Muscle layer of duodenum (tissue), 2 donors: ENCODE results near the gene CDK19.

Experiments
- H3K27ac ChIP-seq: one replicate; pipeline ENCODE4 v1.7.0; 2013; ENCODE audit warnings: mild to moderate bottlenecking, low read length
- H3K27me3 ChIP-seq: one replicate; pipeline ENCODE4 v1.7.0; 2013; ENCODE audit warnings: low read depth, mild to moderate bottlenecking, control low read depth, low read length
- H3K36me3 ChIP-seq, 2 donors: one replicate each; pipeline ENCODE4 v1.7.0; 2013; ENCODE audit warnings: low read length in 2 of 2, control low read depth in 1 of 2, mild to moderate bottlenecking in 1 of 2; ENCODE audit not compliant: insufficient read depth in 2 of 2, control insufficient read depth in 1 of 2
- H3K4me1 ChIP-seq, 2 donors: one replicate each; pipeline ENCODE4 v1.7.0; 2013; ENCODE audit warnings: low read length in 2 of 2, mild to moderate bottlenecking in 2 of 2, control low read depth in 1 of 2, moderate library complexity in 1 of 2; ENCODE audit not compliant: insufficient read depth in 2 of 2, control insufficient read depth in 1 of 2
- H3K4me3 ChIP-seq, 2 donors: one replicate each; pipeline ENCODE4 v1.7.0; 2013; ENCODE audit warnings: low read length in 2 of 2, low read depth in 1 of 2, mild to moderate bottlenecking in 1 of 2
- H3K9me3 ChIP-seq, 2 donors: one replicate each; pipeline ENCODE4 v1.7.0; 2013; ENCODE audit warnings: low read length in 2 of 2, control low read depth in 1 of 2, mild to moderate bottlenecking in 1 of 2; ENCODE audit not compliant: control insufficient read depth in 1 of 2
- donor health status: healthy.

CDK19 gene

DNA sequence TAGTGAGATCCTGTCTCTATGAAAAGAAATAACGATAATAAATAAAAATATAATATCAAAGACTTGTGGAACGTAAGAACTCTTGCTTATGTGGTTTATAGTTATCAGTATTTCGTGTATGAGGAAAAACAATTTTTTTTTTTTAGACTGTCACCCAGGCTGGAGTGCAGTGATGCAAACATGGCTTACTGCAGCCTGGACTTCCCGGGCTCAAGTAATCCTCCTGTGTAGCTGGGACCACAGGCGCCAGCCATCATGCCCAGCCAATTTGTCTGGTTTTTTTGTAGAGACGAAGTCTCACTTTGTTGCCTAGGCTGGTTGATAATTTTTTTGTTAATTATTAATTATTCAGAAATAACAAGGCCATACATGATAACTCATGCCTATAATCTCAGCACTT lies 18.6 kb upstream of the CDK19 start:
- Histone ChIP-seq H3K4me3 (no peak overlapping the region), H3K27me3 (no peaks in the 10 kb centered on the region), H3K4me1 (no peaks in the 10 kb centered on the region), H3K9me3 (no peaks in the 10 kb centered on the region), H3K27ac (no peak overlapping the region), H3K36me3 (no peaks in the 10 kb centered on the region)

DNA sequence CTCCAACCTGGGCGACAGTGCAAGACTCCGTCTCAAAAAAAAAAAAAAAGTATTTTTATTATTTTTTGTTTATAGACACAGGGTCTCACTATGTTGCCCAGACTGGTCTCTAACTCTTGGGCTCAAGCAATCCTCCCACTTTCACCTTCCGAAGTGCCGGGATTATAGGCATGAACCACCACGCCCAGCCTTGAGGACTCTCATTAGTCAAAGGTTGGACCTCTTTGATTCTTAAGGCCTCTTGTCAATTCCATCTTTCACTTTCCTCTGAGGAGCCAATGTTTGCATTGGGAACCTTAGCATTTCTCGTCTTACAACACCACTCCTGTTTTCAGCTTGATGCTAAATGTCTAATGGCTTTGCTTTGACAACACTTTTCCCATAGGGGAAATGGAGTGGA lies 16.1 kb upstream of the CDK19 start:
- no peaks in the 10 kb centered on the region for H3K9me3 ChIP-seq
- no peak overlapping the region for H3K27ac ChIP-seq
- H3K4me3 ChIP-seq = no peak overlapping the region
- no peaks in the 10 kb centered on the region for H3K4me1 ChIP-seq
- H3K36me3 ChIP-seq = no peaks in the 10 kb centered on the region
- H3K27me3 ChIP-seq = no peaks in the 10 kb centered on the region

DNA sequence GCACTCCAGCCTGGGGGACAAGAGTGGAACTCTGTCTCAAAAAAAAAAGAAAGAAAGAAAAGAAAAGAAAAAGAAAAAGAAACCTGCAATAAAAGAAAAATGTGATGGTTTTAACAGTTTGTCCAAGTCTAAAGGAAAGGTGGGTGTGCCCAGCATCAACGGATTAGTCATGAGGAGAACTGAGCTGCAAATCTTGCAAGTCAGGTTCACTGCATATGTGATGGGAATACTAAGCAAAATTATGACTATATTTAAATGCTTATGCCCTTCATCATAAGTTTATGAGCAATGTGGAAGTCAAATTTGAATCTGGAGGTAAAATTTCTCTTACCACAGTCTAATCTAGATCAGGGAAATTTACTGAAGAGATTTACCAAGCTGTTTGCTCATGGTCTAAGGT lies 13.1 kb upstream of the CDK19 start:
- no peak overlapping the region for H3K27ac ChIP-seq

DNA sequence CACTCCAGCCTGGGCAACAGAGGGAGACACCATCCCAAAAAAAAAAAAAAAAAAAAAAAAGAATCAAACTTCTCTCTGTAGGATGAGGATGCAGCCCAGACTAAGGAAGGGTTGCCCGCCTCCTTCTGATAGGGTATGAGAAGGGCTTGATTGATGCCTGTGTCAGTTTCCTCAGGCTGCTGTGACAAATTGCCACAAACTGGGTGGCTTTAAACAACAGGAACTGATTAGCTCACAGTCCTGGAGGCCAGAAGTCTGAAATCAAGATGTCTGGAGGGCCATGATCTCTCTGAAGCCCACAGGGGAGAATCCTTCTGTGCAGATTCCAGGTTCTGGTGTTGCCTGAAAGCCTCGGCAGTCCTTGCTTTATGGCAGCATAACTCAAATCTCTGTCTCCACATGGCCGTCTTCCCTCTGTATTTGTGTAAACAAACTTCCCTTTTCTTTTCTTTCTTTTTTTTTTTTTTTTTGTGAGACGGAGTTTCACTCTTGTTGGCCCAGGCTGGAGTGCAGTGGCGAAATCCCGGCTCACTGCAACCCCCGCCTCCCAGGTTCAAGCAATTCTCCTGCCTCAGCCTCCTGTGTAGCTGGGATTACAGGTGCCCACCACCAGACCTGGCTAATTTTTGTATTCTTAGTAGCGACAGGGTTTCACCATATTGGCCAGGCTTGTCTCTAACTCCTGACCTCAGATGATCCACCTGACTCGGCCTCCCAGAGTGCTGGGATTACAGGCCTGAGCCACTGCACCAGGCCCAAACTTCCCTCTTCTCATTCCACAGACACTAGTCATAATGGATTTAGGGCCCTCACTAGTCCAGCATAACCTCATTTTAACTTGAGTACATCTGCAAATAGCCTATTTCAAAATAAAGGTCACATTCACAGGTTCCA lies 11.2 kb upstream of the CDK19 start:
- no peaks in the 10 kb centered on the region for H3K9me3 ChIP-seq
- no peak overlapping the region for H3K27ac ChIP-seq
- H3K4me1 ChIP-seq = no peaks in the 10 kb centered on the region
- no peaks in the 10 kb centered on the region for H3K36me3 ChIP-seq
- no peaks in the 10 kb centered on the region for H3K27me3 ChIP-seq
- H3K4me3 ChIP-seq = no peak overlapping the region

More for the DNA sequence above, 13.1 kb upstream of the CDK19 start:
- Histone ChIP-seq H3K9me3 (no peaks in the 10 kb centered on the region), H3K4me3 (no peak overlapping the region), H3K27me3 (no peaks in the 10 kb centered on the region), H3K4me1 (no peaks in the 10 kb centered on the region), H3K36me3 (no peaks in the 10 kb centered on the region)

DNA sequence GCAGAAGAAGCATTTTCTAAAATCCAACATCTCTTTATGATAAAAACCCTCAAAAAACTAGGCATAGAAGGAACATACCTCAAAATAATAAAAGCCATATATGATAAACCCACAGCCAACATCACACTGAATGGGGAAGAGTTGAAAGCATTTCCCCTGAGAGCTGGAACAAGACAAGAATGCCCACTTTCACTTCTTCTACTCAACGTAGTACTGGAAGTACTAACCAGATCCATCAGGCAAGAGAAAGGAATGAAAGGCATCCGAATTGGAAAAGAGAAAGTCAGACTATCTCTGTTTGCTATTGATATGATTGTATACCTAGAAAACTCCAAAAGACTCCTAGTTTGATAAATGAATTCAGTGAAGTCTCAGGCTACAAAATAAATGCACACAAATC lies 7.9 kb upstream of the CDK19 start:
- H3K27me3 ChIP-seq = no peaks in the 10 kb centered on the region
- no peak overlapping the region for H3K4me3 ChIP-seq
- no peaks in the 10 kb centered on the region for H3K9me3 ChIP-seq
- no peak overlapping the region for H3K27ac ChIP-seq
- H3K36me3 ChIP-seq = no peaks in the 10 kb centered on the region
- H3K4me1 ChIP-seq = no peaks in the 10 kb centered on the region

DNA sequence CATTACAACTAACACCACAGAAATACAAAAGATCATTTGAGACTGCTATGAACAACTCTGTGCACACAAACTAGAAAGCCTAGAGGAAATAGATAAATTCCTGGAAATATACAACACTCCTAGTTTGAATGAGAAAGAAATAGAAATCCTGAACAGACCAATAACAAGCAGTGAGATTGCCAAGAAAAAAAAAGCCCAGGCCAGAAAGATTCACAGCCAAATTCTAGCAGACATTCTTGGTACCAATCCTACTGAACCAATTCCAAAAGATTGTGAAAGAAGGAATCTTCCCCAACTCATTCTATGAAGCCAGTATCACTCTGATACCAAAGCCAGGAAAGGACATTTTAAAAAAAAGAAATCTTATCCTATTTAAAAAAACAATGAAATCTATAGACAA lies 7.0 kb upstream of the CDK19 start:
- no peaks in the 10 kb centered on the region for H3K4me1 ChIP-seq
- no peak overlapping the region for H3K4me3 ChIP-seq
- H3K27ac ChIP-seq = no peak overlapping the region
- H3K27me3 ChIP-seq = no peaks in the 10 kb centered on the region
- no peaks in the 10 kb centered on the region for H3K9me3 ChIP-seq
- no peaks in the 10 kb centered on the region for H3K36me3 ChIP-seq

DNA sequence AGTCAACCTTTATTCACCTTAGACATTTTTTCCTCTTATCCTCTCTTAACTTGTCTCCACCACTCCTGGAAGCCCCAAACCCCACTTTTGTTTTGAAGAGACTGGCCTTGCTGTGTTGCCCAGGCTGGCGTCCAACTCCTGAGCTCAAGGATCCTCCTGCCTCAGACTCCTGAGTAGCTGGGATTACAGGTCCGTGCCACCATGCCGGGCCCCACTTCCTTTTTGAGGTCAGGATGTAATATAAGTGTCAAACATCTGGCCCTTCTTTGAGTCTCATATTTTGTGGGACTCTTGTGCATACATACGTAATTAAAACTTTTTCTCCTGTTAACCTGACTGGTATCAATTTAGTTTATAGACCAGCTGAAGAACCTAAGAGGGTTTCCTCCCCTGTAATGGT lies 1.4 kb upstream of the CDK19 start:
- no peak overlapping the region for H3K4me3 ChIP-seq
- peaks cover 0 to 8% of the 10 kb centered on the region in 2 donors for H3K4me1 ChIP-seq
- H3K27ac ChIP-seq = no peak overlapping the region
- H3K36me3 ChIP-seq = no peaks in the 10 kb centered on the region
- no peaks in the 10 kb centered on the region for H3K9me3 ChIP-seq
- no peaks in the 10 kb centered on the region for H3K27me3 ChIP-seq

DNA sequence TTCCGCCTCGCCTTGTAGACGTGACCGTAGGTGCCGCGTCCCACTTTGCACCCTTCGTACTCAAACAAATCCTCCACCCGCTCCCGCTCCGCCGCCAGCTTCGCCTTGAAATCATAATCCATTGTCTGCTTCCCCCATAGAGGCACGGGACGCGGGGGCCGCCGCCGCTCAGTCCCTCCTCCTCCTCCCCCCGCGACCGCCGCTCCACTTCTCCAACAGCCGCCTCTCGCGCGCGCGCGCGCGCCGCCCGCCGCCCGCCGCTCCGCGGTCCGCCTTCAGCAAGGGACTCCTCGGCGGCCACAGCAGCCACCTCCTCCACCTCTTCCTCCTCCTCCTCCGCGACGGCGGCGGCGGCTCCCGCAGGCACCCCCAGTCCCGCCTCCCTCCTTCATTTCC lies 256 bp downstream of the CDK19 start:
- Histone ChIP-seq H3K36me3 (no peaks in the 10 kb centered on the region), H3K27ac (peak overlapping the region; percentile 63), H3K9me3 (no peaks in the 10 kb centered on the region), H3K27me3 (no peaks in the 10 kb centered on the region), H3K4me3 (peak overlapping the region; percentile 89 to 93), H3K4me1 (peaks cover 0 to 8% of the 10 kb centered on the region in 2 donors)

DNA sequence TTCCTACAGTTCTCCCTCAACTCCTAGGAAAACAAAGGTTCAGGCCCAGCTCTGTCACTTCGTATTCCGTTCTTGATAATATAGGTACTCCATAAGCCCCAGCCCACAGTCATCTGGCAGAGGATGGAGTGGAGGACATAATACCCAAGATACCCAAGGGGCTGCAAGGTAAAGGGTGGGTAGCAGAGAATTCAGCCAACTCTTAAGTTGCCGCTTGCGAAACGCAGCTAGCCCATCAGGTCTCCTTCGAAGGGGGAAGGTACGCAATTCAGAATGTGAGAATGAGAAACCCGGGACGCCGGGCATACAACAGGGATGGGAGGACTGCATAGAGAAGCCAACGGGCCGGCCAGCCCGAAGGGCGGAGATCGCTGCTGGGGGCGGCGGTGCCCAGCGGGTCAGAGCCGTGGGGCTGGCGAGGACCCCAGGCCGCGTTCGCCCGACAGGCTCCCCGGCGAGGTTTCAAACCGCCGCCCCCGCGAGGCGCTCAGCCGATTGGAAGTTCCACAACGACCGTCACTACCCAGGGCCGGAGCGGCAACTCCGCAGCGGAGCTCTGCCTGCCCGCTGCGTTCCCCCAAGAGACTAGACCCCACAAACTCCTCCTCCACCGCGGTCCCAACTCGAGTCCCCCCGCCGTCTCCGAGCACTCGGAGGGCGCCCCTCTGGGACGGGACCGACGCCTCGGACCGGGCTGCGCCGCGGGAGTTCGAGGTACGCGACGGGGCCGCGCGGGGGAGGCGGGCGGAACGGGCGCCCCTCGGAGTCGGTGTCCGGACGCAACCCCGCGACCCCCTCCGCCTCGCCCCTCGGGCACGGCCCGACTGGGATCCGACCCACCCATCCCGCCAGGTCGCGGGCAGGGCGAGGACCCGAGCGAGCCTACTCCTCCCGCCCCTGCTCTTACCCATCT lies 911 bp downstream of the CDK19 start:
- Histone ChIP-seq H3K27ac (peak overlapping the region; percentile 63), H3K27me3 (no peaks in the 10 kb centered on the region), H3K4me3 (peak overlapping the region; percentile 89 to 93), H3K36me3 (no peaks in the 10 kb centered on the region), H3K9me3 (no peaks in the 10 kb centered on the region), H3K4me1 (peaks cover 0 to 8% of the 10 kb centered on the region in 2 donors)

DNA sequence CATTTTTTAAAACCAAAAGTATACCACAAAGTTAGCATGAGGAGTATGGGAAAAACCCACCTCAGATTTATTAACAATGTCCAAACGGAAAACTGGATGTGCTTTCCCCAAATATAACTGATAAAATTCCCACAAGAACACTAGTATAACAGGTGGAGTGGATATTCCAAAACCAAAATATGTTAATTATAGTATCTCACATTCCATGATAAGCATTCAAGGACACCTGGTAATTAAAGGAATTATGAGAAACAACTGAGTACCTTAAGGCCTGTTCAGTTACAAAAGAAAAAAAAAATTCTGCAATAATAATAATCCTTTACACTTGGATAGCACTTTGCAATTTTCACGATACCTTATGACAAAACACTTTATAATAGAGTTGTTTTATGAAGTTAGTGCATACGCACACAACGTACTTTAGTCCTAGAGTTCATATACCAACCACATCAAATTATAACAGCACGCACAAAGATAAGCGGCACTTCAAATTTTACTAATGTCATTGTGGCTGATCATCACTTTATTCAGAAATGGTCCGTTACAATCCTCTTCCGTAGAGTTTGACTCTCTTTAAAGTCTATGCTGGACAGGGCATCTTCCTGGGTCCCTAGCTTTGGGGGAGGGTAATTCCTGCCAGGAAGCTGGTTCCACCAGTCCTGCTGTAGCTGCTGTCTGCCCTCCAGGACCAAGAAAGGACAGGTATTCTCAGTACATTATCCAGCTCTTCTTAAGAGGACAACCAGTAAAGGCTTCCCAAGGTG lies 1.7 kb downstream of the CDK19 start:
- Histone ChIP-seq H3K27ac (no peak overlapping the region), H3K4me1 (peaks cover 0 to 8% of the 10 kb centered on the region in 2 donors)

DNA sequence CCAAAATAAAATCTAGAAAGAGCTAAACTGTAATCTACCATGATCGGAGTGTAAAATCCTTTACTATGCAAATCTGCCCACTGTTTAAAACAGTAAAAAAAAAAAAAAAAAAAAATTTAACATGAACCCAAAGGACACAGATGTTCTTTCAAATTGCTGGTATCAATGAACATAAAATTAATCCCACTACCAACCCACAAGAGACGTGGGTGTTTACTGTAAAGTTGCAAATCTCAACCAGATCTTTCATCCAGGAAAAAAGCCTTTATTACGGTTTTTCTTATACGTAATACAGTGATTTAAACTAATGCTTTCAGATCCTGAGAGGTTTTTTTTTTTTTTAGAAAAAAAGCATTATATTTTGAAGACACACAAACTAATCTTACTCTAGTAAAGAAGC lies 2.5 kb downstream of the CDK19 start:
- Histone ChIP-seq H3K4me1 (peaks cover 0 to 8% of the 10 kb centered on the region in 2 donors), H3K27ac (no peak overlapping the region), H3K27me3 (no peaks in the 10 kb centered on the region), H3K36me3 (no peaks in the 10 kb centered on the region), H3K9me3 (no peaks in the 10 kb centered on the region), H3K4me3 (no peak overlapping the region)

More for the DNA sequence above, 1.7 kb downstream of the CDK19 start:
- H3K4me3 ChIP-seq = peak overlapping the region; percentile 89 to 93
- H3K36me3 ChIP-seq = no peaks in the 10 kb centered on the region
- no peaks in the 10 kb centered on the region for H3K27me3 ChIP-seq
- no peaks in the 10 kb centered on the region for H3K9me3 ChIP-seq
